Measurements from ENCODE around the gene C1QTNF3. TPM values are rescaled to one million over a fixed set of nuclear protein-coding genes. Genes with fewer than 3 reads are reported as not detected.

Gene C1QTNF3
- total and polyA plus RNA-seq, 12 donors: 0.51 to 6.3 (median 1.3) TPM

GRCh38 chr5:34058532-34058931 lies 15.5 kb upstream of the C1QTNF3 start:
- DNase-seq (no peak), ATAC-seq (no peak)
- TF ChIP-seq CTCF (IDR thresholded peaks at IDR 0.05): no peak
- WGBS, 2 donors: 91 to 95% methylated on average over 2 of the region's 2 CpGs
- Histone ChIP-seq H3K27me3 (no peaks in the 10 kb centered on the region), H3K4me1 (peaks cover 0 to 8% (median 3%) of the 10 kb centered on the region in 9 donors), H3K9me3 (no peaks in the 10 kb centered on the region), H3K4me3 (no peak overlapping the region), H3K36me3 (peaks cover 0 to 10% (median 0%) of the 10 kb centered on the region in 9 donors), H3K27ac (no peak overlapping the region)
- intact Hi-C loops (cut with DNase I): no loop called here

GRCh38 chr5:34057569-34057968 lies 14.6 kb upstream of the C1QTNF3 start:
- Histone ChIP-seq H3K27ac (no peak overlapping the region), H3K27me3 (no peaks in the 10 kb centered on the region), H3K4me1 (peaks cover 0 to 18% (median 11%) of the 10 kb centered on the region in 9 donors), H3K9me3 (no peaks in the 10 kb centered on the region), H3K4me3 (no peak overlapping the region), H3K36me3 (peaks cover 0 to 10% (median 0%) of the 10 kb centered on the region in 9 donors)
- ATAC-seq: no peak
- intact Hi-C loops (cut with DNase I): no loop called here
- TF ChIP-seq CTCF (IDR thresholded peaks at IDR 0.05): no peak
- DNase-seq: no peak
- 98 to 100% methylated on average over 5 of the region's 5 CpGs for WGBS, 2 donors

- Histone ChIP-seq H3K4me3 (no peak overlapping the region), H3K36me3 (peaks cover 0 to 10% (median 0%) of the 10 kb centered on the region in 9 donors), H3K9me3 (no peaks in the 10 kb centered on the region), H3K4me1 (peaks cover 0 to 22% (median 16%) of the 10 kb centered on the region in 9 donors), H3K27ac (no peak overlapping the region), H3K27me3 (no peaks in the 10 kb centered on the region)
- intact Hi-C loops (cut with DNase I): no loop called here
- DNase-seq (no peak), ATAC-seq (no peak)
- TF ChIP-seq CTCF (IDR thresholded peaks at IDR 0.05): no peak
- WGBS, 2 donors: 92 to 95% methylated on average over 3 of the region's 3 CpGs
These were observed 14.1 kb upstream of the C1QTNF3 start for GRCh38 chr5:34057118-34057517.

- no peaks in the 10 kb centered on the region for H3K27me3 ChIP-seq
- intact Hi-C loops (cut with DNase I): no loop called here
- H3K36me3 ChIP-seq: peaks cover 0 to 12% (median 0%) of the 10 kb centered on the region in 9 donors
- DNase-seq (no peak), ATAC-seq (no peak)
- no peaks in the 10 kb centered on the region for H3K9me3 ChIP-seq
- H3K4me3 ChIP-seq: no peak overlapping the region
- H3K4me1 ChIP-seq: peaks cover 0 to 31% (median 16%) of the 10 kb centered on the region in 9 donors
- TF ChIP-seq CTCF (IDR thresholded peaks at IDR 0.05): no peak
- no peak overlapping the region for H3K27ac ChIP-seq
- WGBS, 2 donors: 72 to 78% methylated on average over 3 of the region's 3 CpGs
These were observed 12.7 kb upstream of the C1QTNF3 start for GRCh38 chr5:34055667-34056066.

Measured in heart right ventricle (tissue), 16 donors.